Lung (tissue), 12 donors: Measurements from ENCODE around the gene RASSF1. TPM values are rescaled to one million over a fixed set of nuclear protein-coding genes. Genes with fewer than 3 reads are reported as not detected.

ENCODE experiments used
- ATAC-seq: fragments of 200-7000 bp; cut with Tn5 transposase; one replicate; pipeline ENCODE4 v1.9.1; 2020; ENCODE audit warnings: moderate number of reproducible peaks; ENCODE audit not compliant: insufficient read depth, low FRiP score
- DNase-seq, 3 donors: peaks; one replicate each; pipeline ENCODE4 v3.0.0-alpha.2; 2013 to 2017
- H3K27ac ChIP-seq, 2 donors: one replicate each; pipeline ENCODE4 v1.5.1; 2013; ENCODE audit warnings: mild to moderate bottlenecking in 2 of 2, moderate library complexity in 2 of 2, control low read depth in 1 of 2, inconsistent platforms in 1 of 2, low read depth in 1 of 2, low read length in 1 of 2
- H3K27me3 ChIP-seq, 3 donors: one replicate each; pipeline ENCODE4 v1.5.1; 2013; ENCODE audit warnings: low read length in 2 of 3; ENCODE audit not compliant: control insufficient read depth in 3 of 3, insufficient read depth in 3 of 3
- H3K36me3 ChIP-seq, 4 donors: one replicate each; pipeline ENCODE4 v1.5.1; 2013; ENCODE audit warnings: low read length in 4 of 4, mild to moderate bottlenecking in 1 of 4, moderate library complexity in 1 of 4; ENCODE audit not compliant: control insufficient read depth in 4 of 4, insufficient read depth in 4 of 4
- H3K4me1 ChIP-seq, 5 donors: one replicate each; pipeline ENCODE4 v1.5.1; 2013; ENCODE audit warnings: low read length in 5 of 5, mild to moderate bottlenecking in 2 of 5, moderate library complexity in 1 of 5; ENCODE audit not compliant: control insufficient read depth in 5 of 5, insufficient read depth in 5 of 5
- H3K4me3 ChIP-seq: one replicate; pipeline ENCODE4 v1.5.1; 2013; ENCODE audit warnings: mild to moderate bottlenecking, control low read depth, moderate library complexity
- H3K9ac ChIP-seq, 2 donors: one replicate each; pipeline ENCODE4 v1.5.1; 2013; ENCODE audit warnings: low read length in 2 of 2, control low read depth in 1 of 2; ENCODE audit not compliant: insufficient read depth in 1 of 2
- H3K9me3 ChIP-seq, 4 donors: one replicate each; pipeline ENCODE4 v1.5.1; 2013; ENCODE audit warnings: low read length in 3 of 4, mild to moderate bottlenecking in 1 of 4, moderate library complexity in 1 of 4; ENCODE audit not compliant: control insufficient read depth in 4 of 4, insufficient read depth in 3 of 4
- WGBS, 2 donors: extraction: QIAGEN DNeasy Blood & Tissue Kit; methylation state at CpG; one replicate each; pipeline ENCODE4 v1.1.7; 2013; 5-methylcytosine and 5-hydroxymethylcytosine counted together
- polyA plus RNA-seq, 2 donors: library from polyadenylated mRNA; stranded (reverse); fragments of 200-250 nt; gene quantifications; one replicate each; pipeline ENCODE4 v1.2.1, GENCODE V29; 2013
- total RNA-seq, 2 donors: library from RNA; depleted of rRNA in 1 of 2; stranded (reverse); fragments of >200 nt in 1 of 2; gene quantifications; one replicate each; pipeline ENCODE4 v1.2.1, GENCODE V29; 2014 to 2021
- TF ChIP-seq, protein P1 (sequence below): IDR thresholded peaks from 2 replicates; pipeline ENCODE4 v1.5.1; 2012; ENCODE audit warnings: mild to moderate bottlenecking; ENCODE audit errors: control extremely low read depth, extremely low read depth
- donor health status: control.
- donor health status: control.
- donor health status: Bipolar disorder and iron deficiency.
- donor health status: healthy.
- donor health status: DM: yes; HTN: yes; CAD: no.

RASSF1 gene
- total and polyA plus RNA-seq, 4 donors: 36.3 to 59.0 (median 42.0) TPM

DNA sequence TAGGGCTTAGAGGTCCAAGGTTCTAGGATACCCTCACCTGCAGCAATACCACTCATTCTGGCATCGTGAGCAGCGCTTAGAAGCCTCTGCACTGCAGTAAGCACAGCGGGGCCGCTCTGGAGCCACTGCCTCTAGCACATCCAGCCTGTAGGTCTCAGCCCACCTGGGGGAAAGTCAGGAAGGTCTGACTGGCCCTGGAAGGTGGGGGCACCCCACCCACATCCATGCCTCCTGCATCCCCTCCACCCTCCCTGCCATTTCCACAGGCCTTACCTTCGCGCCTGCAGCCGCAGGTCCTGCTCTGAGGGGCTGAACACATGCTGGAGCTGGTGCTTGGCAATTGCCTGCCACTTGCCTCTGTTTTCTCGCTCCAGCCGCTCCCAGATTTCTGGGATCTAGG is 901 bp upstream of the RASSF1 start:
- H3K27me3 ChIP-seq: peaks cover 0 to 5% (median 0%) of the 10 kb centered on the region in 3 donors
- H3K36me3 ChIP-seq: no peaks in the 10 kb centered on the region
- no peak for ATAC-seq
- peaks cover 0 to 55% (median 14%) of the 10 kb centered on the region in 5 donors for H3K4me1 ChIP-seq
- peak overlapping the region in 1 of 2 donors; percentile 82 for H3K9ac ChIP-seq
- DNase-seq: no peak
- TF ChIP-seq, protein P1, sequence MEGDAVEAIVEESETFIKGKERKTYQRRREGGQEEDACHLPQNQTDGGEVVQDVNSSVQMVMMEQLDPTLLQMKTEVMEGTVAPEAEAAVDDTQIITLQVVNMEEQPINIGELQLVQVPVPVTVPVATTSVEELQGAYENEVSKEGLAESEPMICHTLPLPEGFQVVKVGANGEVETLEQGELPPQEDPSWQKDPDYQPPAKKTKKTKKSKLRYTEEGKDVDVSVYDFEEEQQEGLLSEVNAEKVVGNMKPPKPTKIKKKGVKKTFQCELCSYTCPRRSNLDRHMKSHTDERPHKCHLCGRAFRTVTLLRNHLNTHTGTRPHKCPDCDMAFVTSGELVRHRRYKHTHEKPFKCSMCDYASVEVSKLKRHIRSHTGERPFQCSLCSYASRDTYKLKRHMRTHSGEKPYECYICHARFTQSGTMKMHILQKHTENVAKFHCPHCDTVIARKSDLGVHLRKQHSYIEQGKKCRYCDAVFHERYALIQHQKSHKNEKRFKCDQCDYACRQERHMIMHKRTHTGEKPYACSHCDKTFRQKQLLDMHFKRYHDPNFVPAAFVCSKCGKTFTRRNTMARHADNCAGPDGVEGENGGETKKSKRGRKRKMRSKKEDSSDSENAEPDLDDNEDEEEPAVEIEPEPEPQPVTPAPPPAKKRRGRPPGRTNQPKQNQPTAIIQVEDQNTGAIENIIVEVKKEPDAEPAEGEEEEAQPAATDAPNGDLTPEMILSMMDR: no peak
- H3K9me3 ChIP-seq: no peaks in the 10 kb centered on the region
- H3K27ac ChIP-seq: peak overlapping the region in 1 of 2 donors; percentile 92
- peak overlapping the region; percentile 40 for H3K4me3 ChIP-seq
- WGBS, 2 donors: 80 to 89% methylated on average over 8 to 9 of the region's 9 CpGs

DNA sequence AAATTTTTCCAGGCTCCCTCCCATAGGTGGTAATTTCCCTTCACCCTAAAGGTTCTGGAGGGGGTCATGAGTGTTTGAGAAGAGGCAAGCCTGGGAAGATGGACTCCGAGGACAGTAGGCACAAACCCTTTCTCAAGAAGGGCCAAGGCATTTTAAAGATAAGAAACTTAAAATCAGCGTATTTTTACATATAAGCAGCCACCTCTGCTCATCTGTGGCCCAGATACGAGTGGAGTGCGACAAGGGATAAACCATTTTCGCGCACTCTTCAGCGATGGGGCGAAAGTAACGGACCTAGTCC is 539 bp downstream of the RASSF1 start:
- TF ChIP-seq, protein P1: no peak
- H3K9me3 ChIP-seq: no peaks in the 10 kb centered on the region
- peaks cover 0 to 5% (median 0%) of the 10 kb centered on the region in 3 donors for H3K27me3 ChIP-seq
- peak overlapping the region; percentile 14 to 25 for H3K9ac ChIP-seq
- DNase-seq (peak in 1 of 3 donors; percentile 32), ATAC-seq (no peak)
- H3K27ac ChIP-seq: peak overlapping the region; percentile 77 to 92
- 17 to 30% methylated on average over 9 of the region's 9 CpGs for WGBS, 2 donors
- no peaks in the 10 kb centered on the region for H3K36me3 ChIP-seq
- peak overlapping the region; percentile 40 for H3K4me3 ChIP-seq
- H3K4me1 ChIP-seq: peaks cover 3 to 58% (median 18%) of the 10 kb centered on the region in 5 donors

DNA sequence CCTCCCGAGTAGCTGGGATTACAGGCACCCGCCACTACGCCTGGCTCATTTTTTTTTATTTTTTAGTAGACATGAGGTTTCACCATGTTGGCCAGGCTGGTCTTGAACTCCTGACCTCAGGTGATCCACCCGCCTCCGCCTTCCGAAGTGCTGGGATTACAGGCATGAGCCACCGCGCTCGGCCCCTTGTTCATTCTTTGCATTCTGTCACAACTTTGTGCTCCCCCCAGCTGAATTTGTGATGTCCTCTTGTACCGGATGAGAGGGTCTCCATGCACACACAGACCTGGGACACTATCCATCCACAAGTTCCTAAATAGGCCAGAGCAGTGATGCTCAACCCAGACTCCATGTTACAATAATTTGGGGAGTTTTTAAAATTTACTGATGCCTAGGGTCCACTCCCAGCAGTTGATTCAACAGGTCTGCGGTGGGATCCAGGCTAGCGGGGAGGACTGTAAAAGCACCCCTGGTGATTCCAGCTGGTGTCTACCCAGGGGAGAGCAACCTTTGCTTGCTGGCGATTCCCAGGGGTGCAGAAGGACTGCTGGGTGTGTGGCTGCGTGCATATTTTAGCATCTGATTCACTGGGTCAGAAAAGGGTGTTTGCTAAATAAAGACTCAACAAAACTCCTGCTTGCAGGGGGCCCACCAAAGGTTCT is 1.0 kb downstream of the RASSF1 start:
- WGBS, 2 donors: 56 to 62% methylated on average over 14 of the region's 14 CpGs
- Histone ChIP-seq H3K9me3 (no peaks in the 10 kb centered on the region), H3K4me1 (peaks cover 3 to 56% (median 18%) of the 10 kb centered on the region in 5 donors), H3K4me3 (peak overlapping the region; percentile 13), H3K36me3 (peaks cover 0 to 2% (median 0%) of the 10 kb centered on the region in 4 donors), H3K27ac (peak overlapping the region; percentile 72 to 77), H3K27me3 (peaks cover 0 to 5% (median 0%) of the 10 kb centered on the region in 3 donors), H3K9ac (no peak overlapping the region)
- TF ChIP-seq, protein P1: no peak
- no peak for ATAC-seq
- no peak for DNase-seq
